K562 (cell line): ENCODE measurements around the gene PGBD1. TPM values are rescaled to one million over a fixed set of nuclear protein-coding genes. Genes with fewer than 3 reads are reported as not detected.
A peak's percentile ranks its signal among the peaks of the same experiment; 100 is the strongest.

Experiments
- ARID2 ChIP-seq: fragments of 450-650 bp; IDR thresholded peaks from 2 replicates; pipeline ENCODE4 v1.6.1; 2017; ENCODE audit warnings: antibody characterized with exemption, mild to moderate bottlenecking
- ATF7 ChIP-seq: fragments of 450-650 bp; IDR thresholded peaks from 2 replicates; pipeline ENCODE4 v1.7.1; 2014; ENCODE audit warnings: mild to moderate bottlenecking, moderate library complexity
- FOXM1 ChIP-seq, 2 experiments: fragments of 450-650 bp in 1 of 2; sonication (generic) in 1 of 2; formaldehyde crosslinking in 1 of 2; IDR thresholded peaks; 2 replicates each; pipeline versions ENCODE4 v1.6.1 to v1.9.0; 2017 to 2022; ENCODE audit warnings: low read depth in 2 of 2, mild to moderate bottlenecking in 2 of 2, missing genetic modification reagents in 1 of 2, moderate library complexity in 1 of 2
- GATAD2A ChIP-seq: fragments of 450-650 bp; IDR thresholded peaks from 2 replicates; pipeline ENCODE4 v1.6.1; 2017
- HLTF ChIP-seq: fragments of 450-650 bp; IDR thresholded peaks from 2 replicates; pipeline ENCODE4 v1.6.1; 2016
- MEF2D ChIP-seq: conservative IDR thresholded peaks from 2 replicates; pipeline ENCODE4 v1.6.1; 2016; ENCODE audit warnings: low read depth, missing genetic modification characterization, missing compliant biosample characterization
- NFXL1 ChIP-seq: fragments of 450-650 bp; formaldehyde crosslinking; IDR thresholded peaks from 2 replicates; pipeline ENCODE4 v1.4.0; 2021; ENCODE audit warnings: mild to moderate bottlenecking
- PRMT5 ChIP-seq: sonication (generic); formaldehyde crosslinking; IDR thresholded peaks from 2 replicates; pipeline ENCODE4 v1.5.0; 2020; ENCODE audit warnings: missing genetic modification reagents
- RBBP5 ChIP-seq: fragments of 200-600 bp; sonication (generic); IDR thresholded peaks from 2 replicates; pipeline ENCODE4 v1.6.1; 2012; ENCODE audit warnings: borderline replicate concordance, mild to moderate bottlenecking, low read length, control low read depth, inconsistent platforms; ENCODE audit not compliant: insufficient read depth, poor library complexity, severe bottlenecking
- RBM39 ChIP-seq: fragments of 200-400 bp; formaldehyde crosslinking; optimal IDR thresholded peaks from 2 replicates; pipeline ENCODE3; 2018; ENCODE audit warnings: low read depth, low read length
- TEAD2 ChIP-seq: fragments of 450-650 bp; IDR thresholded peaks from 2 replicates; pipeline ENCODE4 v1.6.1; 2016; ENCODE audit warnings: missing genetic modification characterization, control low read depth, missing compliant biosample characterization
- ZKSCAN8 ChIP-seq: fragments of 200-800 bp; sonication (Bioruptor generic); IDR thresholded peaks from 2 replicates; pipeline ENCODE4 v1.6.1; 2016; ENCODE audit warnings: missing genetic modification characterization, missing compliant biosample characterization
- ZNF174 ChIP-seq: fragments of 250-450 bp; sonication (Bioruptor Pico); IDR thresholded peaks from 2 replicates; pipeline ENCODE4 v1.4.0; 2020; ENCODE audit warnings: mild to moderate bottlenecking
- ZNF444 ChIP-seq: fragments of 250-450 bp; sonication (Bioruptor Pico); IDR thresholded peaks from 2 replicates; pipeline ENCODE4 v1.4.0; 2020; ENCODE audit warnings: mild to moderate bottlenecking, moderate library complexity
- polyA plus RNA-seq, 8 experiments: library from polyadenylated mRNA; depleted of rRNA in 4 of 8; stranded (reverse) in 5 of 8; unstranded in 3 of 8; fragments of >200 nt; fragmentation: Nextera tagmentation in 2 of 8; fragmentation: Illumina TruSeq in 1 of 8; extraction: Ambion mirVana in 2 of 8; extraction: Trizol in 1 of 8; gene quantifications; 2 replicates each; pipeline versions ENCODE4 v1.2.1 to v1.2.3, GENCODE V29; 2011 to 2014; ENCODE audit warnings: inconsistent platforms in 1 of 8, missing spikeins in 1 of 8
- total RNA-seq, 7 experiments: library from RNA; depleted of rRNA in 6 of 7; stranded (reverse); fragments of >200 nt in 6 of 7; fragmentation: Illumina TruSeq in 2 of 7; extraction: Trizol in 2 of 7; gene quantifications; 2 replicates each; pipeline versions ENCODE4 v1.2.1 to v1.2.3, GENCODE V29; 2011 to 2021; ENCODE audit warnings: low replicate concordance in 1 of 7
- TF ChIP-seq, protein P1 (sequence below): fragments of 450-650 bp; formaldehyde crosslinking; IDR thresholded peaks from 2 replicates; pipeline ENCODE4 v1.4.0; 2022; ENCODE audit warnings: missing genetic modification characterization
- TF ChIP-seq, protein P2 (sequence below): fragments of 250-450 bp; sonication (Bioruptor Pico); IDR thresholded peaks from 2 replicates; pipeline ENCODE4 v1.8.0; 2021; ENCODE audit warnings: moderate library complexity, mild to moderate bottlenecking, inconsistent platforms
- TF ChIP-seq, protein P3 (sequence below): IDR thresholded peaks from 2 replicates; pipeline ENCODE4 v1.6.1; 2012; ENCODE audit warnings: low read depth, low read length, improper control_type of control experiment, borderline replicate concordance
- TF ChIP-seq, protein P4 (sequence below): fragments of 450-650 bp; IDR thresholded peaks from 2 replicates; pipeline ENCODE4 v1.6.1; 2018; ENCODE audit warnings: mild to moderate bottlenecking, low read depth; ENCODE audit not compliant: partially characterized antibody

The PGBD1 gene
- total and polyA plus RNA-seq, 9 of the 15 experiments (the other 6 are each of a cell fraction or from before 2014, with no cell fraction given), result 3.3 to 9.0 (median 7.3) TPM

DNA sequence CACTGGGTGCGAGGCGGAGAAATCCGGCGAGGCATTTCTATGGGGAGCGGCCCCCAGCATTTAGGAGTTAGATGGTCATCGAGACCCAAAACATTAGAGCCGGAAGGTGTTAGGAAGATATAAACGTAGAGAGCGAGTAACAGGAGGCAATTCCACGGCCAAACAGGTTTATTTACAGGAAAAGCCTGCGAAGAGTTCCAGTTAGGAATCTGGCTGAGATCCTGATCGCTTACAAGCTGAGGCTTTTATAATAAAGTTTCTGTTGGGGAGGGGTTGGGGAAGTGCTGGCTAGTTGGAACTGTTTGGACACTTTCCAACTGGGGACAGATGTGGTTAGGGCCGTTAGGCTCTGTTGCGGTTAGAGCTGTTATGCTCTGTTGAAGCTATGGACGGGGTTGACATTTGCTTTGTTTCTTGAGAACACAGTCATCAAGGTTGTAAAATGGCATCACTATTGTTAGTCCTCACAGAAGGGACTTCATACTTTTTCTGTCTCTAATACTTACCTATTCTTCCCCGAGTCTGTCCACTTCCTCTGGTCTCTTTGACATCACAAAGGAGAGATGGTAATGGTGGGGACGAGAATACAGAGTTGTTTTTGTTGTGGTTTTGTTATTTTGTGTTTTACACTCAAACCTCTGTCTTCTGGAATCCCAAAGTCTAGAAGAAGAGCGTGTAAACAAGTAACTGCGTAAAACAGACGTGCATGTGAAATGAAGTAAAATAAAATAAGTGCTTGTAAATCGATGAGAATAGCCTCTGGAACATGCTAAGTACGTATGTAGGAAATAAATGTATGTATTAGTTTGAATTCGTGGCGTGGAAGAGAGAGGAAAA lies 55.1 kb downstream of the PGBD1 start (continued):
- TF ChIP-seq, protein P1, sequence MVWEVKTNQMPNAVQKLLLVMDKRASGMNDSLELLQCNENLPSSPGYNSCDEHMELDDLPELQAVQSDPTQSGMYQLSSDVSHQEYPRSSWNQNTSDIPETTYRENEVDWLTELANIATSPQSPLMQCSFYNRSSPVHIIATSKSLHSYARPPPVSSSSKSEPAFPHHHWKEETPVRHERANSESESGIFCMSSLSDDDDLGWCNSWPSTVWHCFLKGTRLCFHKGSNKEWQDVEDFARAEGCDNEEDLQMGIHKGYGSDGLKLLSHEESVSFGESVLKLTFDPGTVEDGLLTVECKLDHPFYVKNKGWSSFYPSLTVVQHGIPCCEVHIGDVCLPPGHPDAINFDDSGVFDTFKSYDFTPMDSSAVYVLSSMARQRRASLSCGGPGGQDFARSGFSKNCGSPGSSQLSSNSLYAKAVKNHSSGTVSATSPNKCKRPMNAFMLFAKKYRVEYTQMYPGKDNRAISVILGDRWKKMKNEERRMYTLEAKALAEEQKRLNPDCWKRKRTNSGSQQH (CRISPR knock-in tag), result peak; percentile 97
- peak; percentile 86 for TF ChIP-seq TEAD2
- peak; percentile 89 for TF ChIP-seq ZNF444 (CRISPR knock-in tag)
- TF ChIP-seq NFXL1 (CRISPR knock-in tag), result peak; percentile 91
- 0 out of 2 replicates have a peak, but pooled peaks have one; percentile 36 for TF ChIP-seq GATAD2A
- TF ChIP-seq ATF7, result no peak; the same call in 1 of the 2 replicates
- TF ChIP-seq, protein P2, sequence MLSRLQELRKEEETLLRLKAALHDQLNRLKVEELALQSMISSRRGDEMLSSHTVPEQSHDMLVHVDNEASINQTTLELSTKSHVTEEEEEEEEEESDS (CRISPR knock-in tag), result no peak
- TF ChIP-seq, protein P3, sequence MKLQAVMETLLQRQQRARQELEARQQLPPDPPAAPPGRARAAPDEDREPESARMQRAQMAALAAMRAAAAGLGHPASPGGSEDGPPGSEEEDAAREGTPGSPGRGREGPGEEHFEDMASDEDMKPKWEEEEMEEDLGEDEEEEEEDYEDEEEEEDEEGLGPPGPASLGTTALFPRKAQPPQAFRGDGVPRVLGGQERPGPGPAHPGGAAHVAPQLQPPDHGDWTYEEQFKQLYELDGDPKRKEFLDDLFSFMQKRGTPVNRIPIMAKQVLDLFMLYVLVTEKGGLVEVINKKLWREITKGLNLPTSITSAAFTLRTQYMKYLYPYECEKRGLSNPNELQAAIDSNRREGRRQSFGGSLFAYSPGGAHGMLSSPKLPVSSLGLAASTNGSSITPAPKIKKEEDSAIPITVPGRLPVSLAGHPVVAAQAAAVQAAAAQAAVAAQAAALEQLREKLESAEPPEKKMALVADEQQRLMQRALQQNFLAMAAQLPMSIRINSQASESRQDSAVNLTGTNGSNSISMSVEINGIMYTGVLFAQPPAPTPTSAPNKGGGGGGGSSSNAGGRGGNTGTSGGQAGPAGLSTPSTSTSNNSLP, result 0 out of 2 replicates have a peak, but pooled peaks have one; percentile 35
- TF ChIP-seq HLTF, result no peak
- TF ChIP-seq, protein P4, sequence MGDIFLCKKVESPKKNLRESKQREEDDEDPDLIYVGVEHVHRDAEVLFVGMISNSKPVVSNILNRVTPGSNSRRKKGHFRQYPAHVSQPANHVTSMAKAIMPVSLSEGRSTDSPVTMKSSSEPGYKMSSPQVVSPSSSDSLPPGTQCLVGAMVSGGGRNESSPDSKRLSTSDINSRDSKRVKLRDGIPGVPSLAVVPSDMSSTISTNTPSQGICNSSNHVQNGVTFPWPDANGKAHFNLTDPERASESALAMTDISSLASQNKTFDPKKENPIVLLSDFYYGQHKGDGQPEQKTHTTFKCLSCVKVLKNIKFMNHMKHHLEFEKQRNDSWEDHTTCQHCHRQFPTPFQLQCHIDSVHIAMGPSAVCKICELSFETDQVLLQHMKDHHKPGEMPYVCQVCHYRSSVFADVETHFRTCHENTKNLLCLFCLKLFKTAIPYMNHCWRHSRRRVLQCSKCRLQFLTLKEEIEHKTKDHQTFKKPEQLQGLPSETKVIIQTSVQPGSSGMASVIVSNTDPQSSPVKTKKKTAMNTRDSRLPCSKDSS, result no peak
- TF ChIP-seq PRMT5, result no peak
- no peak for TF ChIP-seq RBBP5
- TF ChIP-seq MEF2D, result peak; percentile 96
- TF ChIP-seq FOXM1 (IDR thresholded peaks at IDR 0.05; ENCODE audit: low read depth), result peak; percentile 61; the same call in 1 of the 2 replicates
- no peak for TF ChIP-seq FOXM1 (CRISPR knock-in tag; IDR thresholded peaks at IDR 0.05; ENCODE audit: low read depth)
- TF ChIP-seq ARID2, result peak; percentile 31; the same call in 1 of the 2 replicates
- TF ChIP-seq RBM39, result no peak
- peak; percentile 92 for TF ChIP-seq ZKSCAN8 (CRISPR knock-in tag)
- TF ChIP-seq ZNF174 (CRISPR knock-in tag), result peak; percentile 87; the same call in 1 of the 2 replicates
